B cell (primary cell): ENCODE data around the gene MYH11. TPM values are rescaled to one million over a fixed set of nuclear protein-coding genes. Genes with fewer than 3 reads are reported as not detected.

Experiments used
- ATAC-seq: fragments of 200-7000 bp; cut with Tn5 transposase; one replicate; pipeline ENCODE4 v1.10.0; 2021; ENCODE audit warnings: low read depth, mild to moderate bottlenecking, moderate number of reproducible peaks, moderate library complexity
- CTCF ChIA-PET: fragments of 350-600 bp; sonication (Branson Sonifier 250); formaldehyde crosslinking; loops from one replicate; lab custom pipeline; 2021; ENCODE audit warnings: antibody characterized with exemption, inconsistent platforms; lab: Charles Lee
- POLR2A ChIA-PET: fragments of 350-600 bp; sonication (Branson Sonifier 250); formaldehyde crosslinking; loops from one replicate; lab custom pipeline; 2021; ENCODE audit warnings: antibody characterized with exemption; lab: Charles Lee
- DNase-seq: peaks from one replicate; pipeline ENCODE4 v3.0.0; 2013
- H2AFZ ChIP-seq: 2 replicates; pipeline ENCODE4 v1.6.1; 2012; ENCODE audit warnings: mild to moderate bottlenecking, low read depth, low read length; ENCODE audit not compliant: insufficient read depth, poor library complexity, severe bottlenecking
- H3K27ac ChIP-seq, 2 donors: 1 replicate in 1 of 2; 2 replicates in 1 of 2; pipeline ENCODE4 v1.5.1; 2012 to 2013; ENCODE audit warnings: low read length in 2 of 2, mild to moderate bottlenecking in 2 of 2, moderate library complexity in 1 of 2
- H3K27me3 ChIP-seq, 4 experiments: fragments of 200-600 bp in 1 of 4; sonication (generic) in 1 of 4; replicated peaks in 1 of 4; 1 replicate in 2 of 4; 2 replicates in 2 of 4; pipeline versions ENCODE4 v1.6.1 to v1.7.0; 2013 to 2016; ENCODE audit warnings: low read length in 3 of 4, mild to moderate bottlenecking in 2 of 4, mixed read lengths in 1 of 4, moderate library complexity in 1 of 4; ENCODE audit not compliant: insufficient read depth in 4 of 4, control insufficient read depth in 3 of 4; ENCODE audit errors: control extremely low read depth in 1 of 4
- H3K36me3 ChIP-seq, 2 experiments: replicated peaks in 1 of 2; 1 replicate in 1 of 2; 2 replicates in 1 of 2; pipeline versions ENCODE4 v1.6.1 to v1.7.1; 2013; ENCODE audit warnings: low read length in 1 of 2; ENCODE audit not compliant: insufficient read depth in 2 of 2, control insufficient read depth in 1 of 2; ENCODE audit errors: control extremely low read depth in 1 of 2, extremely low read depth in 1 of 2
- H3K4me1 ChIP-seq, 2 donors: fragments of 200-600 bp in 1 of 2; sonication (generic) in 1 of 2; 1 replicate in 1 of 2; 2 replicates in 1 of 2; pipeline versions ENCODE4 v1.5.1 to v1.6.1; 2013 to 2017; ENCODE audit warnings: low read length in 2 of 2; ENCODE audit not compliant: control insufficient read depth in 2 of 2, insufficient read depth in 2 of 2
- H3K4me2 ChIP-seq: replicated peaks from 2 replicates; pipeline ENCODE3; 2012; ENCODE audit warnings: mild to moderate bottlenecking, low read depth, low read length; ENCODE audit not compliant: poor library complexity, severe bottlenecking
- H3K4me3 ChIP-seq, 5 experiments: fragments of 200-600 bp in 1 of 5; sonication (generic) in 1 of 5; 1 replicate in 3 of 5; 2 replicates in 2 of 5; pipeline versions ENCODE4 v1.5.1 to v1.7.0; 2011 to 2016; ENCODE audit warnings: low read length in 4 of 5, mild to moderate bottlenecking in 4 of 5, low read depth in 2 of 5, control low read depth in 1 of 5, moderate library complexity in 1 of 5; ENCODE audit not compliant: insufficient read depth in 1 of 5; ENCODE audit errors: control extremely low read depth in 1 of 5, extremely low read depth in 1 of 5
- H3K79me2 ChIP-seq: fragments of 200-600 bp; sonication (generic); one replicate; pipeline ENCODE4 v1.6.0; 2016; ENCODE audit warnings: low read length; ENCODE audit not compliant: control insufficient read depth, insufficient read depth
- H3K9ac ChIP-seq: fragments of 200-600 bp; sonication (generic); 2 replicates; pipeline ENCODE4 v1.6.1; 2017; ENCODE audit warnings: mild to moderate bottlenecking, low read length, moderate library complexity
- H3K9me3 ChIP-seq, 3 donors: one replicate each; pipeline versions ENCODE4 v1.6.1 to v1.7.1; 2013; ENCODE audit warnings: low read length in 2 of 3; ENCODE audit not compliant: control insufficient read depth in 2 of 3, insufficient read depth in 1 of 3; ENCODE audit errors: control extremely low read depth in 1 of 3
- H4K20me1 ChIP-seq: 2 replicates; pipeline ENCODE4 v1.6.0; 2012; ENCODE audit warnings: mild to moderate bottlenecking, low read length; ENCODE audit not compliant: insufficient read depth, control insufficient read depth, poor library complexity, severe bottlenecking
- H3K27ac Mint-ChIP-seq: one replicate; pipeline ENCODE4 v1.8.0; 2021; ENCODE audit warnings: mixed read lengths
- H3K27me3 Mint-ChIP-seq: one replicate; pipeline ENCODE4 v1.8.0; 2021; ENCODE audit warnings: mixed read lengths
- H3K4me1 Mint-ChIP-seq: one replicate; pipeline ENCODE4 v1.8.0; 2021; ENCODE audit warnings: mixed read lengths
- H3K4me3 Mint-ChIP-seq: one replicate; pipeline ENCODE4 v1.8.0; 2021; ENCODE audit warnings: mixed read lengths
- H3K9me3 Mint-ChIP-seq: one replicate; pipeline ENCODE4 v1.8.0; 2022; ENCODE audit warnings: mixed read lengths; ENCODE audit not compliant: insufficient read depth
- CTCF ChIP-seq: fragments of 200-600 bp; IDR thresholded peaks from one replicate; pipeline ENCODE4 v1.8.0; 2022; ENCODE audit warnings: antibody characterized with exemption, mild to moderate bottlenecking
- EZH2 ChIP-seq: IDR thresholded peaks from 2 replicates; pipeline ENCODE4 v1.6.1; 2012; ENCODE audit warnings: borderline replicate concordance, low read depth, mild to moderate bottlenecking, moderate library complexity, low read length; ENCODE audit not compliant: insufficient read depth, poor library complexity, severe bottlenecking
- WGBS: methylation state at CpG from one replicate; pipeline ENCODE4 v1.1.5; 2013; ENCODE audit warnings: missing lambda C conversion rate; ENCODE audit not compliant: insufficient coverage; 5-methylcytosine and 5-hydroxymethylcytosine counted together
- intact Hi-C: fragments of 100-400 bp; cut with micrococcal nuclease; formaldehyde crosslinking; loops from one replicate; pipeline ENCODE4 v1.10.0; 2022
- polyA plus RNA-seq: library from polyadenylated mRNA; depleted of rRNA; stranded (reverse); fragments of >200 nt; gene quantifications from 2 replicates; pipeline ENCODE4 v1.2.3, GENCODE V29; 2012
- total RNA-seq, 2 donors: library from RNA; stranded (reverse); fragments of 120-200 nt in 1 of 2; gene quantifications; 1 replicate in 1 of 2; 2 replicates in 1 of 2; pipeline versions ENCODE4 v1.2.3 to v1.2.4, GENCODE V29; 2013 to 2022

MYH11 gene
- total and polyA plus RNA-seq, 2 donors (not counting 1 experiment from before 2014, with no cell fraction given) = 0.05 to 0.16 TPM

- no peaks in the 10 kb centered on the region for H3K27me3 ChIP-seq
- ATAC-seq (no peak), DNase-seq (no peak)
- no peak overlapping the region for H3K27ac ChIP-seq
- TF ChIP-seq CTCF (no peak), EZH2 (no peak)
- Mint-ChIP-seq H3K4me3 (no peak overlapping the region), H3K9me3 (no peaks in the 10 kb centered on the region), H3K27ac (no peak overlapping the region), H3K27me3 (no peaks in the 10 kb centered on the region), H3K4me1 (peaks cover 11% of the 10 kb centered on the region)
- no peaks in the 10 kb centered on the region for H3K79me2 ChIP-seq
- CTCF ChIA-PET = no interaction called here
- H3K9ac ChIP-seq = no peak overlapping the region
- POLR2A ChIA-PET = no interaction called here
- WGBS = 93% methylated on average over 5 of the region's 6 CpGs
- no peak overlapping the region for H3K4me3 ChIP-seq
- H4K20me1 ChIP-seq = no peaks in the 10 kb centered on the region
- no peaks in the 10 kb centered on the region for H3K9me3 ChIP-seq
- H2AFZ ChIP-seq = no peak overlapping the region
- no peak overlapping the region for H3K4me2 ChIP-seq
- intact Hi-C loops = no loop called here
- H3K4me1 ChIP-seq = peaks cover 5% of the 10 kb centered on the region in 2 donors
- H3K36me3 ChIP-seq = no peaks in the 10 kb centered on the region
These were observed 41.8 kb upstream of the MYH11 start for GRCh38 chr16:15898654-15899053.

- no peaks in the 10 kb centered on the region for H3K9me3 Mint-ChIP-seq
- Histone ChIP-seq H3K4me2 (peak overlapping the region; percentile 36), H4K20me1 (no peaks in the 10 kb centered on the region), H3K9me3 (no peaks in the 10 kb centered on the region), H3K9ac (no peak overlapping the region), H3K4me3 (no peak overlapping the region), H3K27ac (no peak overlapping the region), H3K4me1 (peaks cover 5% of the 10 kb centered on the region in 2 donors), H3K79me2 (no peaks in the 10 kb centered on the region), H3K36me3 (no peaks in the 10 kb centered on the region), H2AFZ (peak overlapping the region; percentile 38), H3K27me3 (no peaks in the 10 kb centered on the region)
- ATAC-seq = no peak
- 28% methylated on average over 3 of the region's 5 CpGs for WGBS
- H3K4me3 Mint-ChIP-seq = peak overlapping the region; percentile 23
- DNase-seq = no peak
- ChIA-PET CTCF (interaction anchor here (0.7 kb wide), 1 partner anchor 120 kb away, joined by 3 read pairs; no protein-coding TSS in a partner anchor), POLR2A (no interaction called here)
- H3K4me1 Mint-ChIP-seq = peaks cover 11% of the 10 kb centered on the region
- TF ChIP-seq EZH2 = no peak
- no peak for TF ChIP-seq CTCF
- no peak overlapping the region for H3K27ac Mint-ChIP-seq
- intact Hi-C loops = no loop called here
- H3K27me3 Mint-ChIP-seq = no peaks in the 10 kb centered on the region
These were observed 41.0 kb upstream of the MYH11 start for GRCh38 chr16:15897834-15898254.
